ENCODE data around the gene RALGAPA1. TPM values are rescaled to one million over a fixed set of nuclear protein-coding genes. Genes with fewer than 3 reads are reported as not detected.
A peak's percentile ranks its signal among the peaks of the same experiment; 100 is the strongest.

The RALGAPA1 gene
- total RNA-seq, 1 donor from 2014 or later = 64.5 TPM

GRCh38 chr14:35818346-35819115 lies 9.4 kb upstream of the RALGAPA1 start:
- H3K27me3 Mint-ChIP-seq (ENCODE audit: low read depth) = peaks cover 7% of the 10 kb centered on the region
- peaks cover under 1% of the 10 kb centered on the region for H3K9me3 Mint-ChIP-seq
- DNase-seq (ENCODE audit: low spot score in 2 of 2, unreplicated experiment in 2 of 2) = no peak
- H3K4me3 Mint-ChIP-seq = no peak overlapping the region
- TF ChIP-seq, protein P1, sequence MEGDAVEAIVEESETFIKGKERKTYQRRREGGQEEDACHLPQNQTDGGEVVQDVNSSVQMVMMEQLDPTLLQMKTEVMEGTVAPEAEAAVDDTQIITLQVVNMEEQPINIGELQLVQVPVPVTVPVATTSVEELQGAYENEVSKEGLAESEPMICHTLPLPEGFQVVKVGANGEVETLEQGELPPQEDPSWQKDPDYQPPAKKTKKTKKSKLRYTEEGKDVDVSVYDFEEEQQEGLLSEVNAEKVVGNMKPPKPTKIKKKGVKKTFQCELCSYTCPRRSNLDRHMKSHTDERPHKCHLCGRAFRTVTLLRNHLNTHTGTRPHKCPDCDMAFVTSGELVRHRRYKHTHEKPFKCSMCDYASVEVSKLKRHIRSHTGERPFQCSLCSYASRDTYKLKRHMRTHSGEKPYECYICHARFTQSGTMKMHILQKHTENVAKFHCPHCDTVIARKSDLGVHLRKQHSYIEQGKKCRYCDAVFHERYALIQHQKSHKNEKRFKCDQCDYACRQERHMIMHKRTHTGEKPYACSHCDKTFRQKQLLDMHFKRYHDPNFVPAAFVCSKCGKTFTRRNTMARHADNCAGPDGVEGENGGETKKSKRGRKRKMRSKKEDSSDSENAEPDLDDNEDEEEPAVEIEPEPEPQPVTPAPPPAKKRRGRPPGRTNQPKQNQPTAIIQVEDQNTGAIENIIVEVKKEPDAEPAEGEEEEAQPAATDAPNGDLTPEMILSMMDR (IDR thresholded peaks at IDR 0.05; ENCODE audit: unreplicated experiment) = peak; percentile 63
- no peaks in the 10 kb centered on the region for H3K36me3 Mint-ChIP-seq
- H3K4me1 Mint-ChIP-seq = no peaks in the 10 kb centered on the region
- H3K27ac Mint-ChIP-seq = no peak overlapping the region

DNA sequence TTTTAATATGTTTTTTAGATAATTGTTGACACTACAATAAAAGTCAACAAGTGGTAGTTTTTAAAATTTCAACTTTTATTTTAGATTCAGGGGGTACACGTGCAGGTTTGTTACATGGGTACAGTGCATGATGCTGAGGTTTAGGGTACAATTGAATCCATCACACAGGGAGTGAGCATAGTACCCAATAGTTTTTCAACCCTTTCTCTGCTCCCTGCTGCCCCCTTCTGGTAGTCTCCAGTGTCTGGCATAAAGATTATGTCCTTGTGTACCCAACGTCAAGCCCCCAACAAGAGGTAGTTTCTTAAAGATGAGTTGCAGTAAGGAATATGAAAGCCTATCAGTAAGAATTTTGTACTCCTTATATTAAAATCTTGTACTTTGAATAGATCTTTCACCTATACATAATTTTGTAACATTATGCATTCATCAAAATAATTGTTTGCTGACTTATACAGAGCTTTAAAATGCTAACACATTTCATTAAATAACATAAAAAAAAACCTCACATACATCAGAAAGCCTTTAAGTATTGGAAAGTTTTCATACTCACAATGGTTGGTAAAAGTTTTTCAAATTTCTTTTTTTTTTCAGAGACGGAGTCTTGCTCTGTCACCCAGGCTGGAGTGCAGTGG lies 5.4 kb upstream of the RALGAPA1 start:
- TF ChIP-seq, protein P1 (IDR thresholded peaks at IDR 0.05; ENCODE audit: unreplicated experiment) = peak; percentile 41
- H3K36me3 Mint-ChIP-seq = no peaks in the 10 kb centered on the region
- no peak for DNase-seq (ENCODE audit: low spot score in 2 of 2, unreplicated experiment in 2 of 2)
- no peak overlapping the region for H3K27ac Mint-ChIP-seq
- H3K4me3 Mint-ChIP-seq = no peak overlapping the region
- H3K9me3 Mint-ChIP-seq = peaks cover 8% of the 10 kb centered on the region
- no peaks in the 10 kb centered on the region for H3K4me1 Mint-ChIP-seq
- peaks cover 2% of the 10 kb centered on the region for H3K27me3 Mint-ChIP-seq (ENCODE audit: low read depth)

- Mint-ChIP-seq H3K4me3 (no peak overlapping the region), H3K36me3 (no peaks in the 10 kb centered on the region), H3K4me1 (peaks cover 20% of the 10 kb centered on the region), H3K9me3 (peaks cover 8% of the 10 kb centered on the region), H3K27me3 (ENCODE audit: low read depth) (no peaks in the 10 kb centered on the region), H3K27ac (no peak overlapping the region)
- TF ChIP-seq, protein P1 (IDR thresholded peaks at IDR 0.05; ENCODE audit: unreplicated experiment) = no peak
- DNase-seq (ENCODE audit: low spot score in 2 of 2, unreplicated experiment in 2 of 2) = no peak
Observed at GRCh38 chr14:35810963-35811362, 1.9 kb upstream of the RALGAPA1 start.

DNA sequence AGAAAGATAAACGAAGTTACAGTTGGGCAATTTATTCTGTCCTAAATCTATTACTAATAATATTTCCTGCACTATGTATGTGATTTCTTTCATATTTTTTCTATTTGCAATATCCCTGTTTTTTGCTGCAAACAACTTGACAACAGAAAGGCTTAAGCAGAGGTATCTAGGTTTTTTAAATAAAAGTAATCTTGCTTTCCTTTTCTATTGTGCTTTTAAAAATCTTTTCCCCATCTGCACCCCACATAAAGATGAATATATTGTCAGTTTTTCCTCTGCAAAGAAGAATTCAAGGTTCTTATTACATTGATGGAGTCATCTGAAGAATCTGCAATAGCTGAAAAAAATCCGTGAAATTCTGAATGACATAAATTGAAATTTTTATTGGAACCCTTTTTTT lies 502 bp upstream of the RALGAPA1 start:
- DNase-seq (ENCODE audit: low spot score in 2 of 2, unreplicated experiment in 2 of 2) = no peak
- TF ChIP-seq, protein P1 (IDR thresholded peaks at IDR 0.05; ENCODE audit: unreplicated experiment) = no peak
- peak overlapping the region; percentile 97 for H3K4me3 Mint-ChIP-seq
- H3K4me1 Mint-ChIP-seq = peaks cover 20% of the 10 kb centered on the region
- H3K9me3 Mint-ChIP-seq = peaks cover 8% of the 10 kb centered on the region
- H3K27me3 Mint-ChIP-seq (ENCODE audit: low read depth) = no peaks in the 10 kb centered on the region
- no peaks in the 10 kb centered on the region for H3K36me3 Mint-ChIP-seq
- H3K27ac Mint-ChIP-seq = peak overlapping the region; percentile 97

GRCh38 chr14:35808076-35808637 lies 938 bp downstream of the RALGAPA1 start:
- TF ChIP-seq, protein P1 (IDR thresholded peaks at IDR 0.05; ENCODE audit: unreplicated experiment) = no peak
- DNase-seq (ENCODE audit: low spot score in 2 of 2, unreplicated experiment in 2 of 2) = no peak
- H3K9me3 Mint-ChIP-seq = peaks cover 4% of the 10 kb centered on the region
- H3K4me3 Mint-ChIP-seq = peak overlapping the region; percentile 97
- peaks cover 20% of the 10 kb centered on the region for H3K4me1 Mint-ChIP-seq
- H3K27ac Mint-ChIP-seq = peak overlapping the region; percentile 99
- H3K27me3 Mint-ChIP-seq (ENCODE audit: low read depth) = no peaks in the 10 kb centered on the region
- no peaks in the 10 kb centered on the region for H3K36me3 Mint-ChIP-seq

All from mesothelial cell of epicardium (in vitro differentiated cells).